Thyroid gland (tissue), 4 donors: Measurements from ENCODE around the gene ELF5.

Experiments used
- CTCF ChIP-seq, 6 experiments: fragments of 200-600 bp in 3 of 6; fragments of 450-650 bp in 3 of 6; sonication (generic) in 3 of 6; IDR thresholded peaks; one replicate each; pipeline ENCODE4 v1.5.1; 2016 to 2019; ENCODE audit warnings: antibody characterized with exemption in 6 of 6, mild to moderate bottlenecking in 2 of 6, inconsistent platforms in 1 of 6, moderate library complexity in 1 of 6
- POLR2A ChIP-seq, 2 donors: fragments of 450-650 bp; IDR thresholded peaks; one replicate each; pipeline ENCODE4 v1.6.1; 2017; ENCODE audit warnings: antibody characterized with exemption in 2 of 2, mild to moderate bottlenecking in 2 of 2, moderate library complexity in 1 of 2

- no peak for TF ChIP-seq CTCF (IDR thresholded peaks at IDR 0.05)
- TF ChIP-seq POLR2A (IDR thresholded peaks at IDR 0.05): no peak
These were observed 46.6 kb downstream of the ELF5 start for GRCh38 chr11:34466802-34467488.
